ENCODE data around the gene UQCR11. TPM values are rescaled to one million over a fixed set of nuclear protein-coding genes. Genes with fewer than 3 reads are reported as not detected.

Gene UQCR11
- total RNA-seq, 4 donors from 2014 or later: 111 to 152 (median 132) TPM

GRCh38 chr19:1634242-1634937, 29.1 kb upstream of the UQCR11 start:
- intact Hi-C loops (cut with DNase I): no loop called here
- DNase-seq (ENCODE audit: extremely low spot score): no peak
- Histone ChIP-seq H3K27me3 (no peaks in the 10 kb centered on the region), H3K36me3 (peaks cover 5 to 75% (median 66%) of the 10 kb centered on the region in 4 donors), H3K4me3 (no peak overlapping the region), H3K27ac (replicated peaks in 1 of 4) (no peak overlapping the region), H3K9me3 (no peaks in the 10 kb centered on the region), H3K4me1 (no peaks in the 10 kb centered on the region)
- TF ChIP-seq POLR2A (IDR thresholded peaks at IDR 0.05; ENCODE audit: low read depth) (no peak), CTCF (IDR thresholded peaks at IDR 0.05) (no peak), POLR2AphosphoS5 (IDR thresholded peaks at IDR 0.05) (no peak), EP300 (IDR thresholded peaks at IDR 0.05) (no peak)
- WGBS: 93% methylated on average over 18 of the region's 19 CpGs

- H3K4me1 ChIP-seq: no peaks in the 10 kb centered on the region
- H3K27me3 ChIP-seq: no peaks in the 10 kb centered on the region
- no peak overlapping the region for H3K27ac ChIP-seq (replicated peaks in 1 of 4)
- no peak for DNase-seq (ENCODE audit: extremely low spot score)
- H3K9me3 ChIP-seq: no peaks in the 10 kb centered on the region
- H3K4me3 ChIP-seq: no peak overlapping the region
- 89% methylated on average over 10 of the region's 11 CpGs for WGBS
- TF ChIP-seq CTCF (IDR thresholded peaks at IDR 0.05) (no peak), EP300 (IDR thresholded peaks at IDR 0.05) (no peak), POLR2AphosphoS5 (IDR thresholded peaks at IDR 0.05) (no peak), POLR2A (IDR thresholded peaks at IDR 0.05; ENCODE audit: low read depth) (no peak)
- H3K36me3 ChIP-seq: peaks cover 5 to 65% (median 56%) of the 10 kb centered on the region in 4 donors
- intact Hi-C loops (cut with DNase I): no loop called here
These were observed 28.1 kb upstream of the UQCR11 start for GRCh38 chr19:1633269-1633826.

- H3K9me3 ChIP-seq: no peaks in the 10 kb centered on the region
- WGBS: 92% methylated on average over 11 of the region's 26 CpGs
- no peaks in the 10 kb centered on the region for H3K4me1 ChIP-seq
- peaks cover 5 to 65% (median 52%) of the 10 kb centered on the region in 4 donors for H3K36me3 ChIP-seq
- intact Hi-C loops (cut with DNase I): no loop called here
- TF ChIP-seq POLR2A (IDR thresholded peaks at IDR 0.05; ENCODE audit: low read depth) (no peak), EP300 (IDR thresholded peaks at IDR 0.05) (no peak), POLR2AphosphoS5 (IDR thresholded peaks at IDR 0.05) (no peak), CTCF (IDR thresholded peaks at IDR 0.05) (no peak)
- no peak overlapping the region for H3K4me3 ChIP-seq
- DNase-seq (ENCODE audit: extremely low spot score): no peak
- H3K27me3 ChIP-seq: no peaks in the 10 kb centered on the region
- H3K27ac ChIP-seq (replicated peaks in 1 of 4): no peak overlapping the region
These were observed 27.4 kb upstream of the UQCR11 start for GRCh38 chr19:1632462-1633268.

- H3K4me3 ChIP-seq: no peak overlapping the region
These were observed 26.4 kb upstream of the UQCR11 start for GRCh38 chr19:1631557-1632100.

More at GRCh38 chr19:1631557-1632100, 26.4 kb upstream of the UQCR11 start:
- WGBS: 94% methylated on average over 26 of the region's 31 CpGs
- Histone ChIP-seq H3K27me3 (no peaks in the 10 kb centered on the region), H3K36me3 (peaks cover 5 to 66% (median 52%) of the 10 kb centered on the region in 4 donors), H3K9me3 (no peaks in the 10 kb centered on the region), H3K27ac (replicated peaks in 1 of 4) (no peak overlapping the region), H3K4me1 (no peaks in the 10 kb centered on the region)
- intact Hi-C loops (cut with DNase I): no loop called here
- DNase-seq (ENCODE audit: extremely low spot score): no peak
- TF ChIP-seq EP300 (IDR thresholded peaks at IDR 0.05) (no peak), CTCF (IDR thresholded peaks at IDR 0.05) (no peak), POLR2A (IDR thresholded peaks at IDR 0.05; ENCODE audit: low read depth) (no peak), POLR2AphosphoS5 (IDR thresholded peaks at IDR 0.05) (no peak)

All from esophagus muscularis mucosa (tissue), 4 donors.